ENCODE data around the gene HOXC10. TPM values are rescaled to one million over a fixed set of nuclear protein-coding genes. Genes with fewer than 3 reads are reported as not detected.

HOXC10 gene
- total and polyA plus RNA-seq, 2 donors (not counting 3 experiments of a cell fraction or from before 2014, with no cell fraction given) = 0.18 TPM; not detected in 1

- no peaks in the 10 kb centered on the region for H3K79me2 ChIP-seq (ENCODE audit: control insufficient read depth, insufficient read depth, low read length)
- FAIRE-seq (no peak), DNase-seq (ENCODE audit: low read depth, low spot score) (no peak)
- dilution Hi-C loops (cut with MboI; ENCODE audit: extremely low pct_ligation_motif_present, low sequenced_read_pairs) (no loop called here), intact Hi-C loops (cut with micrococcal nuclease) (loop anchor here (10.0 kb wide), 1 partner anchor 360 kb away; the partner anchor contains the start of gene GPR84)
- H3K9ac ChIP-seq (replicated peaks; ENCODE audit: extremely low read depth, insufficient read depth, low read length) = no peak overlapping the region
- no peak overlapping the region for H3K4me2 ChIP-seq (ENCODE audit: insufficient read depth, low read length)
- H2AFZ ChIP-seq (ENCODE audit: low read depth, low read length) = no peak overlapping the region
- H3K27ac ChIP-seq (ENCODE audit: insufficient read depth, low read depth, low read length) = no peak overlapping the region
- H3K27me3 ChIP-seq (ENCODE audit: control insufficient read depth in 2 of 2, insufficient read depth in 2 of 2, low read length in 2 of 2) = peaks cover 79 to 89% of the 10 kb centered on the region in 2 experiments
- BruUV-seq (replicated peaks) = no TSS peak
- H3K36me3 ChIP-seq (ENCODE audit: control insufficient read depth in 2 of 2, extremely low read depth in 1 of 2, insufficient read depth in 2 of 2, low read length in 2 of 2) = no peaks in the 10 kb centered on the region
- H4K20me1 ChIP-seq (replicated peaks; ENCODE audit: control insufficient read depth, extremely low read depth, insufficient read depth, low read length) = no peaks in the 10 kb centered on the region
- no peaks in the 10 kb centered on the region for H3K9me3 ChIP-seq (replicated peaks; ENCODE audit: control insufficient read depth, insufficient read depth, low read length)
- POLR2A ChIA-PET = no interaction called here
- no peak overlapping the region for H3K4me3 ChIP-seq (replicated peaks in 1 of 3; ENCODE audit: insufficient read depth in 1 of 3, low read depth in 1 of 3, low read length in 3 of 3)
- TF ChIP-seq POLR2A (IDR thresholded peaks at IDR 0.05; ENCODE audit: low read depth, low read length) = no peak
- TF ChIP-seq EZH2 (IDR thresholded peaks at IDR 0.05; ENCODE audit: borderline replicate concordance, low read depth, low read length, severe bottlenecking) = peak; percentile 92
- no peaks in the 10 kb centered on the region for H3K9me1 ChIP-seq (replicated peaks; ENCODE audit: control insufficient read depth, extremely low read depth, insufficient read depth, low read length)
- H3K4me1 ChIP-seq (ENCODE audit: control insufficient read depth, extremely low read depth, insufficient read depth, low read length) = no peaks in the 10 kb centered on the region
- CTCF ChIA-PET = interaction anchor here (1.3 to 17.0 kb wide), 8 partner anchors 9 to 211 kb away, joined by 4 to 616 read pairs (median 24); partner anchors contain the start of genes HOXC5 and SMUG1
These were observed 20.0 kb downstream of the HOXC10 start for GRCh38 chr12:54004841-54005530.

GRCh38 chr12:54005531-54005852, 20.5 kb downstream of the HOXC10 start:
- Histone ChIP-seq H3K79me2 (ENCODE audit: control insufficient read depth, insufficient read depth, low read length) (no peaks in the 10 kb centered on the region), H3K27ac (ENCODE audit: insufficient read depth, low read depth, low read length) (no peak overlapping the region), H3K9me1 (replicated peaks; ENCODE audit: control insufficient read depth, extremely low read depth, insufficient read depth, low read length) (no peaks in the 10 kb centered on the region), H3K36me3 (ENCODE audit: control insufficient read depth in 2 of 2, extremely low read depth in 1 of 2, insufficient read depth in 2 of 2, low read length in 2 of 2) (no peaks in the 10 kb centered on the region), H3K4me3 (replicated peaks in 1 of 3; ENCODE audit: insufficient read depth in 1 of 3, low read depth in 1 of 3, low read length in 3 of 3) (no peak overlapping the region), H3K4me1 (ENCODE audit: control insufficient read depth, extremely low read depth, insufficient read depth, low read length) (no peaks in the 10 kb centered on the region), H3K27me3 (ENCODE audit: control insufficient read depth in 2 of 2, insufficient read depth in 2 of 2, low read length in 2 of 2) (peaks cover 79 to 89% of the 10 kb centered on the region in 2 experiments), H3K9ac (replicated peaks; ENCODE audit: extremely low read depth, insufficient read depth, low read length) (no peak overlapping the region), H2AFZ (ENCODE audit: low read depth, low read length) (no peak overlapping the region), H3K4me2 (ENCODE audit: insufficient read depth, low read length) (no peak overlapping the region), H4K20me1 (replicated peaks; ENCODE audit: control insufficient read depth, extremely low read depth, insufficient read depth, low read length) (no peaks in the 10 kb centered on the region), H3K9me3 (replicated peaks; ENCODE audit: control insufficient read depth, insufficient read depth, low read length) (no peaks in the 10 kb centered on the region)
- TF ChIP-seq POLR2AphosphoS5 (IDR thresholded peaks at IDR 0.05; ENCODE audit: insufficient read depth, low read depth, low read length) = no peak
- TF ChIP-seq EZH2 (IDR thresholded peaks at IDR 0.05; ENCODE audit: borderline replicate concordance, low read depth, low read length, severe bottlenecking) = no peak
- TF ChIP-seq MYC (IDR thresholded peaks at IDR 0.05; ENCODE audit: low read depth, low read length) = no peak
- no peak for TF ChIP-seq CTCF (IDR thresholded peaks at IDR 0.05; ENCODE audit: extremely low read depth in 1 of 2, insufficient read depth in 1 of 2, low read depth in 1 of 2, low read length in 2 of 2)
- TF ChIP-seq MAX (IDR thresholded peaks at IDR 0.05; ENCODE audit: insufficient read depth, insufficient read length) = no peak
- no TSS peak for BruUV-seq (replicated peaks)
- DNase-seq (ENCODE audit: low read depth, low spot score) (no peak), FAIRE-seq (no peak)
- dilution Hi-C loops (cut with MboI; ENCODE audit: extremely low pct_ligation_motif_present, low sequenced_read_pairs) (no loop called here), intact Hi-C loops (cut with micrococcal nuclease) (loop anchor here (10.0 kb wide), 1 partner anchor 359 kb away; the partner anchor contains the start of gene GPR84)
- POLR2A ChIA-PET = no interaction called here
- CTCF ChIA-PET = interaction anchor here (0.6 to 17.0 kb wide), 32 partner anchors 10 to 374 kb away, joined by 3 to 616 read pairs (median 4); partner anchors contain the start of genes HOXC10, HOXC5, HOXC6 and SMUG1

All from endothelial cell of umbilical vein (primary cell).